ENCODE data around the gene SETD6. TPM values are rescaled to one million over a fixed set of nuclear protein-coding genes. Genes with fewer than 3 reads are reported as not detected.

The SETD6 gene
- total RNA-seq, 4 donors from 2014 or later, result 22.1 to 44.8 (median 23.3) TPM

DNA sequence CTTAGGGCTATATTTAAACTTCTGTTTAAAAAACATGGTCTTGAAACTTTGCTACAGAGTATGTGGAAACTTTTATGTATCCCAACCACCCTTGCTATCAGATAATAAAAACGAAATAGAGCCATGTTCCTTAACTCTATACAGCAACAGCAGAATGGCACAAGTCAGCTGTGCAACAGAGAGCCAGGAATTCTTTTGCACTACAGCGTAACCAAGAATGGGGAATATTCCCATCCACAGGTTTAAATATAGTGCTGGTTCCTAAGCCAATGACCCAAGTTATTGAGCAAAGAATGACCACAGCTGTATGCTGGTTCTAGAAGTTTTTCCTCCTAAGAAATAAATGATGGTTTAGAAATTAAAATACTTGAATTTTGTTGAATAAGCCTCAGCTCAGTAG, 33.1 kb downstream of the SETD6 start:
- peaks cover 0 to 84% (median 39%) of the 10 kb centered on the region in 4 donors for H3K36me3 ChIP-seq
- intact Hi-C loops (cut with DNase I; ENCODE audit: low total_unique reads), result no loop called here

DNA sequence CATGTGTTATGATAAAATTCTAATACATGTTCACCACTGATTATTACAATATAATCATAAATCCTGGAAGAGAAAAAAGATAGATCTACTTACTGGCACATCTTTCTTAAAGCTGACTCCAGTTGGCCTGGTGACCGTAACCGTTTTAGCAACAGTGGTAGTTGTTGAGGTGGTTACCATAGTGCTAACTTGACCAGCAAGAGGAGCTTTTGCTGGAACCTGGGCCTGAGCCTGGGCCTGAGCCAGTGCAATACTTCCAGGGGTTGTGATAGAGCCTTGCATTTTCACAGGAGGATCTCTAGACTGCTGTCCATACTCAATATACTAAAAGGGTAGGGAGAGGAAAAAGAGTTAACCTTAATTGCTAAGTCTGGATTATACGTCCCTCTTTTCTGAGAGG, 36.2 kb downstream of the SETD6 start:
- Histone ChIP-seq H3K27ac (no peak overlapping the region), H3K27me3 (no peaks in the 10 kb centered on the region), H3K9me3 (no peaks in the 10 kb centered on the region), H3K4me1 (no peaks in the 10 kb centered on the region), H3K36me3 (peaks cover 2 to 82% (median 38%) of the 10 kb centered on the region in 4 donors), H3K4me3 (no peak overlapping the region)
- intact Hi-C loops (cut with DNase I; ENCODE audit: low total_unique reads) (no loop called here), in situ Hi-C loops (cut with MboI; ENCODE audit: low pct_ligation_motif_present in 1 of 4, low pct_unique_long_range_greater_than_20kb in 1 of 4, low sequenced_read_pairs in 3 of 4) (no loop called here)
- no peak for TF ChIP-seq EP300 (IDR thresholded peaks at IDR 0.05; ENCODE audit: low read depth)
- TF ChIP-seq, protein P1, sequence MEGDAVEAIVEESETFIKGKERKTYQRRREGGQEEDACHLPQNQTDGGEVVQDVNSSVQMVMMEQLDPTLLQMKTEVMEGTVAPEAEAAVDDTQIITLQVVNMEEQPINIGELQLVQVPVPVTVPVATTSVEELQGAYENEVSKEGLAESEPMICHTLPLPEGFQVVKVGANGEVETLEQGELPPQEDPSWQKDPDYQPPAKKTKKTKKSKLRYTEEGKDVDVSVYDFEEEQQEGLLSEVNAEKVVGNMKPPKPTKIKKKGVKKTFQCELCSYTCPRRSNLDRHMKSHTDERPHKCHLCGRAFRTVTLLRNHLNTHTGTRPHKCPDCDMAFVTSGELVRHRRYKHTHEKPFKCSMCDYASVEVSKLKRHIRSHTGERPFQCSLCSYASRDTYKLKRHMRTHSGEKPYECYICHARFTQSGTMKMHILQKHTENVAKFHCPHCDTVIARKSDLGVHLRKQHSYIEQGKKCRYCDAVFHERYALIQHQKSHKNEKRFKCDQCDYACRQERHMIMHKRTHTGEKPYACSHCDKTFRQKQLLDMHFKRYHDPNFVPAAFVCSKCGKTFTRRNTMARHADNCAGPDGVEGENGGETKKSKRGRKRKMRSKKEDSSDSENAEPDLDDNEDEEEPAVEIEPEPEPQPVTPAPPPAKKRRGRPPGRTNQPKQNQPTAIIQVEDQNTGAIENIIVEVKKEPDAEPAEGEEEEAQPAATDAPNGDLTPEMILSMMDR (IDR thresholded peaks at IDR 0.05), result no peak
- 60 to 69% methylated on average over 3 of the region's 3 CpGs for WGBS, 2 donors (ENCODE audit: low coverage in 1 of 2)
- DNase-seq, result no peak

More for the DNA sequence above, 33.1 kb downstream of the SETD6 start:
- no peak for DNase-seq
- Histone ChIP-seq H3K9me3 (no peaks in the 10 kb centered on the region), H3K4me3 (no peak overlapping the region), H3K27ac (no peak overlapping the region), H3K4me1 (no peaks in the 10 kb centered on the region), H3K27me3 (no peaks in the 10 kb centered on the region)
- TF ChIP-seq, protein P1 (IDR thresholded peaks at IDR 0.05), result no peak
- TF ChIP-seq POLR2A (IDR thresholded peaks at IDR 0.05), result no peak
- TF ChIP-seq POLR2AphosphoS5 (IDR thresholded peaks at IDR 0.05), result no peak
- TF ChIP-seq EP300 (IDR thresholded peaks at IDR 0.05; ENCODE audit: low read depth), result no peak
- in situ Hi-C loops (cut with MboI; ENCODE audit: low pct_ligation_motif_present in 1 of 4, low pct_unique_long_range_greater_than_20kb in 1 of 4, low sequenced_read_pairs in 3 of 4), result no loop called here
- WGBS, 2 donors (ENCODE audit: low coverage in 1 of 2), result 60 to 66% methylated on average over 2 of the region's 2 CpGs

DNA sequence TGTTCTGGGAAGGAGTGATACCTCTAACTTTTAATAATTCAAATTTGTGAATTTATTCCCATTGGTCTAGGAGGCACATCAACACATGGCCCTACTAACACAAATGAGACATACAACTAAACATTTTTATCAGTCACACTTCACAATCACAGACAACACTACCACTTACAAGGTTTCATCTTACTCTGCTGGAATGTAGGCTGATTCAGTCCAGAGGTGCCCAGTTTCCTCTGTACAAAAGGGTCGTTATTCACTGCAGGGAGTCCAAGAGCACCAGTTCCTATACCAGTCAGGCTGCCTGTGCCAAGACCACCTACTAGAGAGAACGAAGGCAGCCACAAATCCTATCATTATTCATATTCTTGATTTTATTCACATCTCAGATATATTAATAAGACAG, 41.4 kb downstream of the SETD6 start:
- in situ Hi-C loops (cut with MboI; ENCODE audit: low pct_ligation_motif_present in 1 of 4, low pct_unique_long_range_greater_than_20kb in 1 of 4, low sequenced_read_pairs in 3 of 4) (no loop called here), intact Hi-C loops (cut with DNase I; ENCODE audit: low total_unique reads) (no loop called here)
- Histone ChIP-seq H3K27me3 (no peaks in the 10 kb centered on the region), H3K27ac (no peak overlapping the region), H3K4me3 (no peak overlapping the region), H3K9me3 (no peaks in the 10 kb centered on the region), H3K4me1 (no peaks in the 10 kb centered on the region), H3K36me3 (peaks cover 0 to 75% (median 36%) of the 10 kb centered on the region in 4 donors)
- no peak for TF ChIP-seq EP300 (IDR thresholded peaks at IDR 0.05; ENCODE audit: low read depth)
- no peak for TF ChIP-seq POLR2A (IDR thresholded peaks at IDR 0.05)
- TF ChIP-seq, protein P1 (IDR thresholded peaks at IDR 0.05), result no peak
- TF ChIP-seq POLR2AphosphoS5 (IDR thresholded peaks at IDR 0.05), result no peak
- 88 to 90% methylated on average over 2 of the region's 2 CpGs for WGBS, 2 donors (ENCODE audit: low coverage in 1 of 2)
- no peak for DNase-seq

DNA sequence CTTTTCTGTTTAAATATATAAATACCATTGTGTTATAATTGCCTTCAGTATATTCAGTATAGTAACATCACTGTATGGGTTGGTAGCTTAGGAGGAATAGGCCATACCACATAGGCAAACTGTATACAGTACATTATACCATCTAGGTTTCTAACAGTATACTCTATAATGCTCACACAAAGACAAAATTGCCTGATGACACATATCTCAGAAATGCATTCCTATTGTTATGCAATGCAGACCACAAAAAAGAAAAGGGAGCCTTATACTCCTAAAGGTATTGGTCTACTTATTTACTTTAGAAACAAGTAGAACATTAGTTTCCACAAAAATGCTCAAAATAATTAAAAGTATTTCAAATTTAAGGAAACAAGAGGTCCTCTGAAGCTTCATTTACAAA, 47.9 kb downstream of the SETD6 start:
- H3K9me3 ChIP-seq, result no peaks in the 10 kb centered on the region
- no peaks in the 10 kb centered on the region for H3K4me1 ChIP-seq
- in situ Hi-C loops (cut with MboI; ENCODE audit: low pct_ligation_motif_present in 1 of 4, low pct_unique_long_range_greater_than_20kb in 1 of 4, low sequenced_read_pairs in 3 of 4), result no loop called here
- TF ChIP-seq, protein P1 (IDR thresholded peaks at IDR 0.05), result no peak
- TF ChIP-seq POLR2AphosphoS5 (IDR thresholded peaks at IDR 0.05), result no peak
- TF ChIP-seq POLR2A (IDR thresholded peaks at IDR 0.05), result no peak
- no peak for TF ChIP-seq EP300 (IDR thresholded peaks at IDR 0.05; ENCODE audit: low read depth)
- peaks cover 0 to 64% (median 22%) of the 10 kb centered on the region in 4 donors for H3K36me3 ChIP-seq
- DNase-seq, result no peak
- intact Hi-C loops (cut with DNase I; ENCODE audit: low total_unique reads), result no loop called here
- H3K27me3 ChIP-seq, result no peaks in the 10 kb centered on the region
- no peak overlapping the region for H3K4me3 ChIP-seq
- no peak overlapping the region for H3K27ac ChIP-seq

Measured in transverse colon (tissue), 4 donors.